Measurements from ENCODE around the gene STARD7. TPM values are rescaled to one million over a fixed set of nuclear protein-coding genes. Genes with fewer than 3 reads are reported as not detected.
A peak's percentile ranks its signal among the peaks of the same experiment; 100 is the strongest.

The STARD7 gene
- total RNA-seq, 2 donors from 2014 or later = 102 to 179 TPM

GRCh38 chr2:96218508-96219131 is 10.0 kb upstream of the STARD7 start:
- Histone ChIP-seq H3K9me3 (no peaks in the 10 kb centered on the region), H3K27me3 (no peaks in the 10 kb centered on the region), H3K27ac (no peak overlapping the region), H3K4me3 (no peak overlapping the region), H3K36me3 (no peaks in the 10 kb centered on the region), H3K4me1 (no peaks in the 10 kb centered on the region), H3K9ac (ENCODE audit: low read depth in 2 of 2, low read length in 2 of 2) (no peak overlapping the region)
- TF ChIP-seq, protein P1, sequence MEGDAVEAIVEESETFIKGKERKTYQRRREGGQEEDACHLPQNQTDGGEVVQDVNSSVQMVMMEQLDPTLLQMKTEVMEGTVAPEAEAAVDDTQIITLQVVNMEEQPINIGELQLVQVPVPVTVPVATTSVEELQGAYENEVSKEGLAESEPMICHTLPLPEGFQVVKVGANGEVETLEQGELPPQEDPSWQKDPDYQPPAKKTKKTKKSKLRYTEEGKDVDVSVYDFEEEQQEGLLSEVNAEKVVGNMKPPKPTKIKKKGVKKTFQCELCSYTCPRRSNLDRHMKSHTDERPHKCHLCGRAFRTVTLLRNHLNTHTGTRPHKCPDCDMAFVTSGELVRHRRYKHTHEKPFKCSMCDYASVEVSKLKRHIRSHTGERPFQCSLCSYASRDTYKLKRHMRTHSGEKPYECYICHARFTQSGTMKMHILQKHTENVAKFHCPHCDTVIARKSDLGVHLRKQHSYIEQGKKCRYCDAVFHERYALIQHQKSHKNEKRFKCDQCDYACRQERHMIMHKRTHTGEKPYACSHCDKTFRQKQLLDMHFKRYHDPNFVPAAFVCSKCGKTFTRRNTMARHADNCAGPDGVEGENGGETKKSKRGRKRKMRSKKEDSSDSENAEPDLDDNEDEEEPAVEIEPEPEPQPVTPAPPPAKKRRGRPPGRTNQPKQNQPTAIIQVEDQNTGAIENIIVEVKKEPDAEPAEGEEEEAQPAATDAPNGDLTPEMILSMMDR (IDR thresholded peaks at IDR 0.05) = no peak
- intact Hi-C loops (cut with DNase I) = no loop called here
- DNase-seq = no peak

GRCh38 chr2:96214554-96214953 is 5.9 kb upstream of the STARD7 start:
- no peak overlapping the region for H3K27ac ChIP-seq
- no peaks in the 10 kb centered on the region for H3K27me3 ChIP-seq
- no peaks in the 10 kb centered on the region for H3K36me3 ChIP-seq
- TF ChIP-seq, protein P1 (IDR thresholded peaks at IDR 0.05) = no peak
- no peak for DNase-seq
- intact Hi-C loops (cut with DNase I) = loop anchor here (5.0 kb wide), 1 partner anchor 38 kb away; no protein-coding TSS in a partner anchor
- H3K4me3 ChIP-seq = no peak overlapping the region
- H3K9me3 ChIP-seq = no peaks in the 10 kb centered on the region
- H3K9ac ChIP-seq (ENCODE audit: low read depth in 2 of 2, low read length in 2 of 2) = no peak overlapping the region
- no peaks in the 10 kb centered on the region for H3K4me1 ChIP-seq

GRCh38 chr2:96213379-96213778 is 4.8 kb upstream of the STARD7 start:
- H3K4me3 ChIP-seq = no peak overlapping the region
- no peaks in the 10 kb centered on the region for H3K36me3 ChIP-seq
- intact Hi-C loops (cut with DNase I) = loop anchor here (5.0 kb wide), 1 partner anchor 39 kb away; no protein-coding TSS in a partner anchor
- TF ChIP-seq, protein P1 (IDR thresholded peaks at IDR 0.05) = no peak
- H3K27ac ChIP-seq = no peak overlapping the region
- no peaks in the 10 kb centered on the region for H3K9me3 ChIP-seq
- H3K9ac ChIP-seq (ENCODE audit: low read depth in 2 of 2, low read length in 2 of 2) = no peak overlapping the region
- DNase-seq = no peak
- no peaks in the 10 kb centered on the region for H3K4me1 ChIP-seq
- no peaks in the 10 kb centered on the region for H3K27me3 ChIP-seq

DNA sequence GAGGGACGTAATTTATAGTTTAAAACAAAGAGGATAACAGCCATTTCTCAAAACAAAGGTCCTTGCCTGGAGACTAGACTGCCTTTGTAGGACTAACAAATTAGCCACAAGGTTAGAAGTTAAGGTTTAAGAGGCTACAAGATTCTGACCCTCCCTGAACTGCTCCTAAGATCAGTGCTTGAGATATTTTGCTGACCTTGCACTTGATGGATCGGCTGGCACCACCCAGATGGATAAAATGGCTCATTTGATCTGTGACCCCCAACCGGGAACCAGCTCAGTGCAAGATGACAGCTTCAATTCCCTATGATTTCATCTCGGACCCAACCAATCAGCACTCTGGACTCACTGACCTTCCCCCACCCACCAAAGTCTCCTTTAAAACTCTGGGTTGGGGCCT is 3.7 kb upstream of the STARD7 start:
- Histone ChIP-seq H3K4me3 (no peak overlapping the region), H3K4me1 (no peaks in the 10 kb centered on the region), H3K27ac (no peak overlapping the region), H3K36me3 (no peaks in the 10 kb centered on the region), H3K9ac (ENCODE audit: low read depth in 2 of 2, low read length in 2 of 2) (no peak overlapping the region), H3K27me3 (no peaks in the 10 kb centered on the region), H3K9me3 (no peaks in the 10 kb centered on the region)
- TF ChIP-seq, protein P1 (IDR thresholded peaks at IDR 0.05) = no peak
- intact Hi-C loops (cut with DNase I) = loop anchor here (5.0 kb wide), 1 partner anchor 40 kb away; no protein-coding TSS in a partner anchor
- no peak for DNase-seq

DNA sequence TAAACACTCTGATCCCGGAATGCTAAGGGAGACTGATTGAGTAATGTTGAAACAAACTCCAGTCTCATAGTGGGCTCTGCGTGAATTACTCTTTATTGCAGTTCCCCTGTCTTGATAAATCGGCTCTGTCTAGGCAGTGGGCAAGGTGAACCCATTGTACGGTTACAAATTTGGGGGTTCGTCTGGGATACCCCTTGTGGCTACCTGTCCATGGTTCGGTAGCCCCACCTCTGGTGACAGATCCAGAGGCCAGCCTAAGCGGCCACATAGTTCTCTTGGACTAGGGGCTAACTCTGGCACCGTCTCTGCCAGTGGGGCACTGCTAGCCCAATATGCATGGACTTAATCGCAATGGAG is 1.1 kb upstream of the STARD7 start:
- no peak overlapping the region for H3K27ac ChIP-seq
- H3K9ac ChIP-seq (ENCODE audit: low read depth in 2 of 2, low read length in 2 of 2) = no peak overlapping the region
- H3K4me3 ChIP-seq = peak overlapping the region; percentile 85
- no peaks in the 10 kb centered on the region for H3K9me3 ChIP-seq
- TF ChIP-seq, protein P1 (IDR thresholded peaks at IDR 0.05) = no peak
- H3K36me3 ChIP-seq = no peaks in the 10 kb centered on the region
- DNase-seq = no peak
- H3K4me1 ChIP-seq = peaks cover 11% of the 10 kb centered on the region
- no peaks in the 10 kb centered on the region for H3K27me3 ChIP-seq
- intact Hi-C loops (cut with DNase I) = loop anchor here (5.0 kb wide), 1 partner anchor 43 kb away; no protein-coding TSS in a partner anchor

Data from colonic mucosa (tissue), 4 donors.